GM19468 (cell line): ENCODE results near the gene OSCP1.

ENCODE experiments used
- ATAC-seq: cut with Tn5 transposase; IDR thresholded peaks from one replicate; pipeline ENCODE4 v1.9.1; 2021; ENCODE audit warnings: mild to moderate bottlenecking, moderate library complexity, moderate number of reproducible peaks; ENCODE audit not compliant: unreplicated experiment; ENCODE audit errors: extremely low read depth

Gene OSCP1

GRCh38 chr1:36475910-36476604, 25.8 kb upstream of the OSCP1 start:
- ATAC-seq: no peak

DNA sequence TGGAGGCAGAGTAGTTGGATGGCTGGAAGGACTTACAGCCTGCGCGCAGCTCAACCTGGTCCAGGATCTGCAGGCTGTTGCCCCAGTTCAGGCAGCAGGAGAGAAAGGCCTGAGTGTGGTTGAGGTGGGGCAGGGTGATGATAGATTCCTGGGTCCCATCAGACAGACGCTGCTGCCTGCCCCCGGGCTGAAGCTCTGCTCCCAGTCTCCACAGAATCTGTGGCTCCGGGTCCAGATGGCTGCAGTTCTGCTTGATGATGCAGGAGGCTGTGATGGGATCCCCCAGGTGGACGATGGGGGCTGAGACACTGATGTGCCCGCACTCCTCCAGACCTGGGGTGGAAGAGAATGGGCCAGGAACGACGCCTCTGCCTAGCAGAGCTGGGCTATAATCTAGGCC, 25.1 kb upstream of the OSCP1 start:
- ATAC-seq: no peak

DNA sequence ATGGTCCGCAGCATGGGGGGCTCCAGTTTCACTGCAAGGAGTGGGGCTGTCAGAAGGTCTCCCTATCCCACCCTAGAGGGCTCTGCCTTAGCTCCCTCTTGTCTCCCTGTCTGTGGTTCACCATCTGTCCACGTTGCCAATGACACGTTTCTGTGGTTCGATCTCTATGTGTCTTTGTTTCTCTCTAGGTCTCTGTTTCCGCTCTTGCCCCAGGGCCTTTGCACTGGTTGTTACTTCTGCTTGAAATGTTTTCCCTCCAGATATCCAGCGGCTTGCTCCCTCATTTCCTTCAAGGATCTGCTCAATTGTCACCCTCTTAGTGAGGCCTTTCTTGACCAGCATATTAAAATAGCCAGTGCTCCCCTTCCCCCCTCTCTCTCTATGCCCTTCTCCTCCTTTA, 22.4 kb upstream of the OSCP1 start:
- no peak for ATAC-seq

DNA sequence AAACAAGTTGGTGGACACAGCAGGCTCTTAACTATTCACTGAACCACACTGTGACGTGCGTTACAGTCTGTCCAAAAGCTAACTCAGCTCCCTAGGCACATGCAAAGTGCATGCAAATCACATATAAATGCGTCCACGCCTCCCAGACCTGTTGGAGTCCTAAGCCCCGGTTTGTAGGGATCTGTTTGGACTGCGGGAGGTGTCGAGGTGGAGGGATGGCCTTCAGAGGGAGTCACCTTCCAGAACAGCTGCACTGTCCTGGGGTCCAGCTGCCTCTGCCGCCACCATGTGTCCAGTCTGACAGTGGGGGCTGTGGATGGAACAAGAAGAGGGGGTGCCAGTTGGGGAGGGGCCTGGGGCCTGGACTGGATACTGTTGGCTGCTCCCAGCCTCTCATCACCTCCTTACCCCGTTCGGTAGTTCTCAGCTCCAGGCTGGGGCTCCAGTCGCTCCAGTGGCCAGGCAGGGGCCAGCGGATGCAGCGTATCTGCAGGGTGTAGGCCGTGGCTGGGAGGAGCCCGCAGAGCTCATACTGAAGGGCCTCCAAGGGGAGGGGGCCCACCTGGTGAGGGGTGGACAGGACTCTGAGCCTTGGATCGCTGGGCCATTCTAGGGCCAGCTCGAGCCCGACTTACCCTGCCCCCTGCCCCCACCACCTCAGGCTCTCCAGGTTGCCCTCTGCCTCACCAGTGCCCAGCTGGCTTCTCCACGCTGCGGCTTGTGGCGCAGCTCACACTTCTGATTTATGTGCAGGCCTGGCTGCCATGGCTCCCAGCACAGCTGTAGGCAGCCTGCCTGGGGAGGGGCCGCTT, 21.8 kb upstream of the OSCP1 start:
- no peak for ATAC-seq

DNA sequence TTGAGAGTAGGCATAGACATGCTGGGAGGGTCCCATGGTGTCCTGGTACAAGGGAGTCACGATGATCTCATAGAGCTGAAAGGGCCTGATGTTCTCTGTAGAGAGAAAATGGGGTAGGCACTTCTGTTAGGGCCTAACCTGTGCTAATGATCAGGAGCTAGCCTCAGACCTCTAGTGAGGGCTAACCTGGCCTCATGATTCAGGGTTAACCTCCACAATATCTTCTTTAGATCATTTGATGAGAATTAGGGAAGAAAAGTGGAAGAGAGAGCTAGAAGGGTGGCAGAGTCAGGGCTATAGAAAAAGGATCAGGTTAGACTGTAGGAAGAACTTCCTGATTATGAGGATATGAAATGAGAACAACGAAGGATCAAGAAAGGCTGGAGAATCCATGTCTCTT, 18.9 kb upstream of the OSCP1 start:
- ATAC-seq: no peak

GRCh38 chr1:36467700-36468455, 17.6 kb upstream of the OSCP1 start:
- no peak for ATAC-seq

DNA sequence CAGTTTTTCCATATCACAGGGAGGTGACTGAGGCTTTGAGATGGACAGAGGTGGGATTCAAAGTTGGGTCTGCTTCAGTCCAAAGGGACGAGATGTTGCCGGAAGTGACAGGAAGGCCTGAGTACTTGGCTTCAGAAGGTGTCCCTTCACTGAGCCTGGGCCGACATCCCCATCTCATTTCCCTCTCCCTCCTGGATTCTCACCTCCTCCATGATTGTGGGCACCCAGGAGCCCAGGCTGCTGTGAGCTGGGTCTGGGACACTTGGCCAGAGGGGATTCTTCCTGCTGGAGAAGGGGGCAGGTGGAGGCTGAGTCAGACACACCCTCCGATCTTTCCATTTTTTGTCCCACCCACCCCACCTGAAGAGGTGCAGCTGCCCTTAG, 16.8 kb upstream of the OSCP1 start:
- no peak for ATAC-seq

DNA sequence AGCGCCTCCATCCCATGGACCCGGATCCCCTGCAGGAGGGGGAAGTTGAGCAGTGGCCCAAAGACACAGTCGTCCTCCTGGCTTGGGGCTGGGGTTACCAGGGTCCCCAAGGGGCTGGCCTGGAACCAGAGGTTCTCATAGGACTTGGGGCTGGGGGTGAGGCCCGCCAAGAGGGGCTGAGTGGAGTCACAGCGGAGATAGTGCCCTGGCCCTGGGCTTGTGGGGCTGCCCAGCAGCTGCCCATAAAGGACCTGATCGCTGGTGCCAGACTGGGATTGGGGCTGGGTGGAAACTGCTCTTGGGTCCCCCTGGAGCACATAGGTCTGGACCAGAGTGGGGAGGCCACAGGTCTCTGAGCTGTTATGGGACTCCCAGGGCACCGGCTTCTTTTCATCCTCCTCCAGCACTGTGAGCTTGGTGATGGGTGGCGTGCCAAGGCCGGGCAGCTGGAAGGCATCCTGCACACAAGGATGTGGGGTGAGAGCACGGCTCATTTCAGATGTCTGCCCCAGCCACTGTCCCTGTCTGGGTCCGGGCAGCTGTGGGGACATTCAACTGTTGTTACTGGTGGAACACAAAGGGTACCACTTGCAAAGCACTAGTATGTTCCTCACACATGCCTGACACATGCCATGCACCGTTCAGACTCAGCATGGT, 16.2 kb upstream of the OSCP1 start:
- ATAC-seq: no peak

DNA sequence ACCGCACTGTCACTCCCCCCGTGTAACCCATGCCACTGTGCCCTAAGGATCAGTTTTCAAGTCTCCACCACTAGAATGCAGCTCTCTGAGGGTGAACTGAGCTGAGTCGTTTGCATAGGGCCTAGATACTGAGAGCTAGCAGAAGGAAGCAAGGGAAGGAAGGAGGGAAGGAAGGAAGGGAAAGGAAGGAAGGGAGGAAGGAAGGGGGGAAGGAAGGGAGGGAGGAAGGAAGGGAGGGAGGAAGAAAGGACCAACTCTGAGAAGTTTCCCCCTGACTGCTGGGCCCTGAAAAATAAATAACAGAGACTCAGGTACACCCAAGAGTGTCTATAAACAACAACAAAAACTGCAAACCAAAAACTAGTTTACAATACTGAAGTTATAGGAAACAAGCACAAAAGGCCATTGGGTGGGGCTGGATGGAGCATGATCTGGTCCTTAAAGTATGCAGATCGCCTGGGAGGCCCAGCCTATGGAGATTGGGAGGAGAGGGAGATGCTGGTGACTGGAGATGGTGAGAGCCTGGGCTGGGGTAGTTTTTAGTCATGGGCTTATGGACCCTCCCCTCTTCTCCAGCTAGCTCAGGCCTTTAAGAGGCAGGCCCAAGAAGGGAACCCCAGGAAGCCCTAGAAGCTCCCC, 15.6 kb upstream of the OSCP1 start:
- ATAC-seq: no peak

- no peak for ATAC-seq
These were observed 14.5 kb upstream of the OSCP1 start for GRCh38 chr1:36464605-36465393.

DNA sequence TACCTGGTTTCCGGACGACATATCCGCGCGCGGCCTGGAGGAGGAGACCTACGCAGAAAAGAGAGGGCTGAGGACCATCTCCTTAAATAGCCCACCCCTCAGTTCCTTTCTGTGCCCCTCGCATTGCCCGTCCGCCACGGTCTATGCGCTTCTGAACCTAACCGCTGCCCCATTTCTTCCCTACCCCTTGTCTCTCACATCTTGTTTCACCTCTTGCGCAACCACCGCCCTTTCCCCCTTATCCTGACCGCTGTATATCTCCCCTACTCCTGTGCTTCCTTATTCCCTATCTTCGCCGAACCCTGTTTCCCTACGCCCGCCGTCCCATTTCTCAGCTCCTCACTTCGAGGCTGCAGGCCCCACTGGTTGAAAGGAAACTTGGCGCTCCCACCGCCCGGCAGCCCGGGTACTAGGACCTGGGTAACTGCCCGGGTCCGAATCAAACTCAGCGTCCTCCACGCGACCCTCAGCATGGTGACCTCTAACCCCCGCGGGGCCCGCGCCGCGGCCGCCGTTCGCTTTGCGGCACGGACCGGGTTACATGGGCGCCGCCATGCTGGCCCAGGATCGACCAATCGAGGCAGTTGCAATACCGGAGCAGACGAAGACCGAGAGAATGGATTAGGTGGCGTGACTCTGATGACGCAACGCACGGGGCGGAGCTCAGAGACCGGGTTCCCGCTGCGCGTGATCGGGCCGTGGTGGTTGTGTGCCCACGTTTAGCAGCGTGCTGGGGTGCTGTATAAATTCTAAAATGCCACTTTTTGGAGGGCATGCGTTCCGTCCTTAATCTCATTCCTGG, 13.8 kb upstream of the OSCP1 start, which contains the start of gene MRPS15:
Gene MRPS15 (minus strand): TSS at position 582 of the 802 bp plus-strand sequence. CDS start 109 bp downstream, at position 473.
- peak; percentile 79 for ATAC-seq

DNA sequence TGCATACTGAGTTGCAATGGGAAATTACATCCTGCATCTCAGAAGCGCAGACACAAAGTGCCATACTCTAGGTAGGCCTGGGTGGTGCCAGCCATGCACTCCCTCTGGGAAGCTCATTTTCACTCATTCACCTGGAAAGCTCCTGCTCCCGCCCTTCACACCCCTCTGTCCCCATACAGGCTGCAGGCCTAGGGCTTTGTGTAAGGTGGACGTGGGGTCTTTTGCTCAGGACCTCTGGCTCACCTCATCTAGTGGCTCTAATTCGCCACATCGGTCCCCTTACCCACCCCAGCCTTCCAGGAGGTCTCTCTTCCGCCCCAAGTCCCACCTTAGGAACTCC, 13.2 kb upstream of the OSCP1 start:
- ATAC-seq: no peak

DNA sequence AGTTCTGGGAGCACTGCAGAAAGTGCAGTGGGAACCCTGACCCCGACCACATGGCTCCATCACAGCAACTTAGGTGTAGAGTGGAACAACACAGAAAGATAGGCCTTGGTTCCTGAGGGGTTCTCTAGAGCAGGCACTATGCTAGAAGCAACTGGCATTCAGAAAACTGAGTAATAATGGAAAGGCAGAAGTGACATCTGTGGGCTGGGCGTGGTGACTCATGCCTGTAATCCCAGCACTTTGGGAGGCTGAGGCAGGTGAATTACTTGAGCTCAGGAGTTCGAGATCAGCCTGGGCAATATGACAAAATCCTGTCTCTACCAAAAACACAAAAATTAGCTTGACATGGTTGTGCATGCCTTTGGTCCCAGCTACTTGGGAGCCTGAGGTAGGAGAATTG, 8.7 kb upstream of the OSCP1 start:
- ATAC-seq: no peak

DNA sequence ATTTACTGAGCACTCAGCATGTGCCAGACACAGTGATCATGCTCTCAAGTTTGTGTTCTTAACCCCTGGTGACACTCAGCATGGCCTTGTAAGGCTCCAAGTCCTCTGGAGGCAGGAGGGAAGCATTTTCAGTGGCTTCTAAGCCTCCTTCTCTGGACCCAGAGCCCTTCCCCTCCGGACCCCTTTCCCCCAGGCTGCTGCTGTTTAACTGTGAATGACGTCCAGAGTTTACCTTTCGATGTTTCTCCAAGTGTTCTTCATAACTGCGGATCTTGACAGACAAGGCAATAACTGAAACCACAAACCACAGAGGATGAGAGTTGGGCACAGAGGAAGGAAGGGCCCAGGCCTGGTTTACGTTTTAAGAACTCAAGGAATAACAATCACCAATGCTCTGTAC, 7.4 kb upstream of the OSCP1 start:
- ATAC-seq: no peak

DNA sequence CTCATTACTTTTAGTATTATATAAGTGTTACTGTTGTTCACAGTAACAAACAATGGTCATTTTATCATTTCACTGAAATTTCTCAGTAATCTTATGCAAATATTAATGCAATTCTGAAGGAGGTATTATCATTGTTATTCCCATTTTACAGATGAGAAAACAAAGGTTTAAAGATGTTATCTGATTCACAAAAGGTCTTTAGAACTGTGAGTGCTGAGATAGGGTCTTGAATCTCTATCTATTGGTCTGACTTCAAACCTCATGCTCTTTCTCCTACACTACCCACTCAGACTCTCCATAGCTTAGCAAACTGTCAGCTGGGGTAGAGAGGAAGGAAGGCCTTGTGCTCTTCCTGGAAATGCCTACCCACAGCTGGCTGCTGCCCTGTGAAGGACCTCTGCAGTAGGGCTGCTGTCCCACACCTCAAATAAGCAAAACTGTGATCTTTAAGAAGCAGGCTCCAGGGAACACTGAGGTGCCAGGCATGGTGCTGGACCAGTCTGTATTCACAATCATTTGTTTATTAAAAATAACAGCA, 6.2 kb upstream of the OSCP1 start:
- ATAC-seq: no peak

- no peak for ATAC-seq
These were observed 5.1 kb upstream of the OSCP1 start for GRCh38 chr1:36455386-36455785.

GRCh38 chr1:36453600-36454388, 3.5 kb upstream of the OSCP1 start:
- no peak for ATAC-seq

DNA sequence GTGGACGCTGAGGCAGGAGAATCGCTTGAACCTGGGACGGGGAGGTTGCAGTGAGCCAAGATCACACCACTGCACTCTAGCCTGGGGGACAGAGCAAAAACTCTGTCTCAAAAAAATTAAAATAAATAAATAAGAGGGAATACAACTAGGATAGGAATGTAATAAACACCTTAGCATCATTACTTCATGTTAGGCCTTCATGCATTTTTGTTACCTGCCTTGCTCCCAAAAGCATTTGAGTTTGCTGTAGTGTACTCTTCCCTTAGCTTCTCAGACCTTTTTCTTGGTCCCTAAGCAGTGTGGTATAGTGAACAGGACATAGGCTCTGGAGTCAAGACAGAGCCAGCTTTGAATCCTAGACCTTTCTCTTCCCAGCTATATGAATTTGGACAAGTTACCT, 2.8 kb upstream of the OSCP1 start:
- no peak for ATAC-seq
